CD4-positive, alpha-beta T cell treated with Interleukin-17A for 1 hour (primary cell): ENCODE measurements around the gene MORC2.

Experiments
- DNase-seq: peaks from one replicate; pipeline ENCODE4 v3.0.0-alpha.2; 2020

The MORC2 gene

DNA sequence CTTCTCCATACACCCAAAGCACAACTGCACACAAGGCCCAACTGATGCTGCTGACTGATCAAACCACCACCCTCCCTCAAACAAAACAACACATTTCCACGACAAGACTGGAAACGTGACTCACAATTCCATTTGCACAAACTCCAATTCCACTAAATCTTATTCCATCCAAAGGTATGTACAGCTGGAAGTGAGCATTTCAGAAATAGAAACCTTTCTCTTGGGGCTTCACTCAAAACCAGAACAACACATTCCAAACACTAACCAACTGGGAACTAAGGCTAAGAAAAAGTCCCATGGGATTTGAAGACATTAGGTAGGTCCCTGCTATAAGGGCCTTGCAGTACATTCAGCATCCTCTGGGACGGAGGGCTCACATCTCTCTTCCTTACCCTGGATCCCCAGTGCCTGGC lies 19.6 kb downstream of the MORC2 start:
- DNase-seq: no peak

- peak; percentile 59 for DNase-seq
Observed at GRCh38 chr22:30947816-30948454, 20.6 kb downstream of the MORC2 start.

DNA sequence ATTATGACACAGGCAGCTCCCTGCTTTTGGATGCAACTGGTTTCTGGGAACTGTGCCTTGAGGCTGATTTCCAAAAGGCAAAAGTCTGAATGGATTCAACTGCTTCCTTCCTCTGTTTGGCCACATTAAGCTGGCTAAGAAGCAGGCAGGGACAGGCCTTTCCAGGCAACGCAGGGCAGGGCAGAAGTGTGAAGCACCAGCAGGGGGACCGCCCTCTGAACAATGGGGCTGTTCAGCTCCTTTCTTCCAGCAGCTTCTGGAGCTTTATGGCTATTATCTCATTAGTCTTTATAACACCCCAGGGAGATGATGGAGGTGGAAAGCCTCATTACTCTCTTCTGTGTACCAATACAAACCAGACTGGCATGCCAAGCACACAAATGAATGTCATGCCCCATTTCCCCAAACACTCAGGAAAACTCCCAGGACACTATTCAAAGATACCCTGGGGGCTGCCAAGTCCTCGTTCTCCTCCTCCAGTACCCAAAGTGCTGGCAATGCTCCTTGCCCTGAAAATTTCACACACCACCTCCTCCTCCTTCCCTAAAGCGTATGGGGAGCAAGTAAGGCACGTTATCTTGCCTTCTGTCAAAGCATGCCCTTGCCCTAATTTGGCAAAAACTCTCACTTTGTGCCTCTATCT lies 21.3 kb downstream of the MORC2 start:
- DNase-seq: no peak

DNA sequence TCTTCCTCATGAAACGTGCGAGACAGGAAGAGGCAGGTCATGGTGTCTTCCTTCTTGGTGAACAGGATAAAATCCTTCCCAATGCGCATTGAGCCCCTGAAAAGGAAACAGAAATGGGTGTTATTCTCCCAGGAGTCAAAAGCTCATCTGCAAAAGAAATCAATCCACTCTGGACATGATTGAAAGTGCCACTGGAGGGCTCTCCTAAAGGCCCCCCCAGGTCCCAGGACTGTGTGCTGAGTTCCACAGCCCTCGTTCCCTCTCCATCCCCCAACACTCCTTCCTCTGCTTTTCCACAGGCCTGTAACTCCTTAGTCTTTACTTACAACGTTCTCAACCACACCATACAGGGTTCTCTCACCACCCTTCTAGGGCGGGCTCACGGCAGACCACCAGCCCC lies 22.2 kb downstream of the MORC2 start:
- no peak for DNase-seq

GRCh38 chr22:30945653-30946052 lies 22.9 kb downstream of the MORC2 start:
- DNase-seq: no peak

- DNase-seq: no peak
Observed at GRCh38 chr22:30944986-30945385, 23.6 kb downstream of the MORC2 start.

GRCh38 chr22:30943368-30943767 lies 25.2 kb downstream of the MORC2 start:
- DNase-seq: peak; percentile 66

DNA sequence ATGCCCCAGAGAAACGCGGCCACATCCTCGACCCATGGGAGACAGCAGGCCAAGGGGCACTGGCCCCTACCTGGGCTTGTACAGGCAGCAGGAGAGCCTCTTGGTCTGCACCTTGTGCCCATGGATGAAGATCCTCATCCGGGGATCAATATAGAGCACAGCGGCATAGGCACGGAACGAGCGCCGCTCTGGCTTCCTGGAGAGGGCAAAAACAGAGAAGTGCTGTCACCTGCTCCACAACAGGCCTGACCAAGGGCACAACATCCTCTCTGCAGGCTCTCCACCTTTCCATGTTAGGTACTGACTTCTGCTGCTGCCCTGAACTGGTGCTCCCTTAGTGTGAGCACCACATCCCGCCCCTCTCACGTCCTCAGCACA lies 27.2 kb downstream of the MORC2 start:
- DNase-seq: no peak

DNA sequence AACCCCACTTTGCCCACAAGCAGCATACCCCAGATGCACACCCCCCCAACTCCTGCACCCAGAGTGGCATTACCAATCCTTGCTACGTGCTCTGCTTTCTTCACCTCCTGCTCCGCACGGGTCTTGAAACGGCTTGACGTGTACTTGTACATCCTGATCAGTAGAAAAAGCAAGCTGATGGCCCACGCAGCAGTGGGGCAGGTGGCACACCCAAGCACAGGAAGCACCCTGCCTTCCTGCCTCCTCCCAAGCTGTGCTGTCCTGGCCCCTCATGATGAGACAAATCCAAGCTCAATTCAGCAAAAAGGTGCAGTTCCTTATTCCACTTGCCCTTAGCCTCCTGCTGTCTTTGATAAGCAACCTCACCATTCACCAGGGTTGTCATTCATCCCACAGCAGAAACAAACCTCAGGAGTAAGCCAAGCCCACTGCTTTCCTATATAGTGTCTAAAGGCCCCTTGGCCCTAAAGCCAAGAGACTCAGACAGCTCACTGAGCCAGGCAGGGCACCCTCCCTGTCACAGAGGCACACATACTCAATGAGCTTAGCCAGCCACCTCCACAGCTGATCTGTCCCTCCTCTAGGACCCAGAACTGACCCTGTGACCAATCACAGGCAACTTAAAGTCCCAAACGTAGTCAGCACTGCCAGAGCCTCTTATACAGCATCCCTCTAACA lies 27.8 kb downstream of the MORC2 start:
- peak; percentile 53 for DNase-seq

- DNase-seq: no peak
Observed at GRCh38 chr22:30934053-30934452, 34.5 kb downstream of the MORC2 start.

GRCh38 chr22:30933457-30933856 lies 35.1 kb downstream of the MORC2 start:
- DNase-seq: no peak

GRCh38 chr22:30932661-30933060 lies 35.9 kb downstream of the MORC2 start:
- DNase-seq: no peak

DNA sequence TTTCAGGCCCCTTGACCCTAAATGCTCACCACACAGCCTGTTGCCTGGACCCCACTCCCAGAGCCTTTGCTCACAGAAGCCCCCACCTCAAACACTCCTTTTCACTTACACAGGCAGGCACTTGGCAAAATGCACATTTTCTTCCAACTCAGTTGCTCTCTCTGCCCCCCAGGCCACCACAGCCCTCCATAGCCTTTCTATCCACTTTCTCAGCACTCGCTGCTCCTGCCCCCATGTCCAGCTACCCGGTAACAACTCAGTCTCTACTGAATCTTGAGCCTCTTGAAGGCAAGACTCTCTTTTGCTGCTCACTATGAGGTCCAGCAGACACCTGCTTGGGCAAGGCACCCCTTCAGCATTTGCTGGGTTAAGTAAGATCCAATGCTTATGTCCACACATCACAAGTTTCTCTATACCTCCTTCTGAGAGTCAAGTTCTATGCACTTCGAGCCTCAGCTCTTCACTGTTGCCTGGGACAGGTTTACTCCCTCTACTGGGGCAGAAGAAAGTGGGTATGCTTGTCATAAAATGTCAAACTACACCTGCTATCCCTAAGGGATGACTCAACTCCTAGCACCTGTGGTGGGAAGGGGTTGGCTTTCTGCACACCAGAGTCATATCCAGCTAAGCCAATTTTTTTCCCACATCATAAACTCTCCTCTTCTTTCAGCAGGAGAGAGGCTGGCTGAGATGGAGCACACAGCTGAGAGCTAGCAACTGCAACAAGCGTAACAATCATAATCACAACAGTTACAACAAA lies 36.9 kb downstream of the MORC2 start:
- DNase-seq: no peak

GRCh38 chr22:30930228-30930627 lies 38.3 kb downstream of the MORC2 start:
- no peak for DNase-seq

DNA sequence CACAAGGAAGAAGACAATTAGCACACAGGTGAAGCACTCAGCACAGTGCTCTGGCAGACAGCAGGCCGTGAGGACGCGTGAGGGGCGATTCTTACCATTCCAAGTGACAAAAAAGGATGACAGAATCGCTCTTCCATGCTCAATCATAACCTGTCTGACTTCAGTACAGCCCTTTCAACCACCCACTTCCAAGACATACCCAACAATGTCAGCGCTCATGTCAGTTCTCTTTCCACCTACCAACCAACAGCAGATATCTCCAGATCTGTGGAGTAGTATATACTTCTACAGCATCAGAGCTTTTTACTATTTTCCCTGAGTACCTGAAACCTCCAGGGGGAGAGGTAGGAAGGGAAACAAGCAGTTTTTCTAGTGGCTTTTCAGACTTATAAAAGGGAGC lies 40.2 kb downstream of the MORC2 start:
- DNase-seq: no peak

DNA sequence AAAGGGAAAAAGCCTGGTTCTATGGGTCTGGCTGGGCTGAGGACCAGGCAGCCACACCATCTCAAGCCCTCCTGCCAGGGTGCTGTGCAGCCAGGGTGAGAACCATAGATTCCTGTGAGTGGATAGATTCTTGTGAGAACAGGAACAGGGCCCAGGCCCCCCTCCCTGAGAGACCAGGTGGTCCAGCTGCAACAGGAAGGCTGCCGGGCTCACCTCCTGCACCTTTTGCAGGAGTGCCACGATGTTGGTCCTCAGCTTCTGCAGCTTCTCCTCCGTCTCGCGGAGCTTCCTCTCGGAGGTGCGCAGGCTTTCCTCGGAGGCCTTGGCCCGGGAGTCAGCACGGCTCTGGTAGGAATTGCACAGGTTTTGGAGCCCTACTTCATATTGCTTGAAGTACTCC lies 40.8 kb downstream of the MORC2 start:
- DNase-seq: no peak

DNA sequence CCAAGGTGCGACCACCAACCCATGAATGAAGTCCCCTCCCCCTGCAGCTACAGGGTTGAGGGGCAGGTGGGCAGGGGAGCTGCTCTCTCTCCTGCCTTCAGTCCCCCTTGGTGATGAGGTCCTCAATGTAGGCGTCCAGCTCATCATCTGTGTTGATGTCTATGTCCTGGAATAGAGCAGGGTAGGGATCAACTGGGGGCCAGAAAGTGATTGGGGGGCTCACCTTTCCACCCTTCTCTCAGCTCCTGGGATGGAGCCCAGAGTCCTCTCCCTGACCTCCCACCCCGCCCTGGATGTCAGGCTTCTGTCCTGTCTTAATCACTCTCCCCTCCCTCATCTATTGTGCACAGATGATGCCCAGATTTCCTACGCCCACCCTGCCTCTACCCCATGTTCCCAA lies 41.9 kb downstream of the MORC2 start:
- DNase-seq: no peak

DNA sequence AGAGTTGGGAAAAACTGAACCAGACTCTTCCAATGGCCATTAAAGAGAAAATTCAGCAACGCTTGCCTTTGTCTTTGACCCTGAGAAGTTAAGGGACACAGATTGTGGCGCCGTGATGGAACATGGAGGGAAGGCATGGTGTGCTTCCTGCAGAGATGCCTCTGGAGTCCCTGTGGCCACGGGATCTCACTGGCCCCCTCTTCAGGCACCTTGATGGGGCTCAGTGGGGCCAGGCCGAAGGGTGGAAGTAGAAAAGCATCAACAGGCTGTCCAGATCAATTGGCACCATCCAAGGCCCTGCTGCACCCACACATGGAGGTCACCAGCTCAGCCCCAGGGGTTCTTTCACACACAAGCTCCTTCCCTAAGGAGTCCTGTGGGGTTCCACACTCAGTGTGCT lies 42.9 kb downstream of the MORC2 start:
- DNase-seq: no peak

DNA sequence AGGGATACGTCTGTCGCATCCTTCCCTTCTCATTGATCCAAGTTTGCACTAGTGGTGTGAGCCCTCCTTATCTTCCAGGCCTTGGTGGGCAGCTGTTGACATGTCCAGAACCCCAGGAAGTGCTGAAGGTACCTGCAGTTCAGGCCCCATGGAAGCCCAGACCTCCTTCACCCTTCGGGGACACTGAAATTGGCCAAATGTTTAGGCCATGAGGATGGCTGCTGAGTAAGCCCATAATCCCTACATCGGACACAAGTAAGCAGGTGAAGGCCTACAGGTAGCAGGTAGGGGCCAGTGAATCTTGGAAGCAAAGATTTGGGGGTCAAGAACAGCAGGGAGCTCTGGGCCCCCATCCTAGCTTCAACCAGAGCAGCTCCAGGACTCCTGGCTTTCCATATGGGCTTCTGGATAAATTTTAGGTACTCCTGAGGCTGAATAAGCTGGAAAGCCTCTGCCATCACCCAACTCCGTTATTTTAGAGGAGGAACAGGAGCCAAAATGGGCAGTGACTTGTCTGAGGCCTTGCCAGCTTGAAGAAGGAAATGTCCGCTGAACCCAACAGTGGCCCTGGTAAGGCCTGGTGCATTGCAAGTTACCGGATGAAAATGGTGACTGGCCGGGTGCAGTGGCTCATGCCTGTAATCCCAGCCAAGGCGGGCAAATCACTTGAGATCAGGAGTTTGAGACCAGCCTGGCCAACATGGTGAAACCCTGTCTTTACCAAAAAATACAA lies 45.2 kb downstream of the MORC2 start:
- no peak for DNase-seq

DNA sequence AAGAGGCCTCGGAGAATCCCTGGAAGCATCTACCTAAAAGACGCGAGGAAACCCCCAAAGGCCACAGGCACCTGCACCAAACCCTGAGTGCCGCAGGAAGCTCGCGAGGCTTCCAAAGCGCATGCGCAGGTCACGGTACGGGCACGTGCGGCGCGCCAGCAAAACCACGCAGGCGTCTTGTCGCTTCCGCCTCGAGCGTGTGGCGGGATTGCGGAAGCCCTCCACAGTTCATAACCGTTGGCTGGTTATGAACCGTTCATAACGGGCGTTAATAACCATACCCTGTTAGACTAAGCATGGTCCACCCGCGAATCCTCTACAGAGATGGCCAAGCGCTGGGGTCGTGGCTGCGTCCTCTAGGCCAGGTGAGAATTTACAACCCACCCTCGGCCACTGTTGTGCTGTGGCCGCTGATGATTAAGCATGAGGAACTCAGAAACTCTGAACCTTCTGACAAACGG lies 46.4 kb downstream of the MORC2 start:
- DNase-seq: peak; percentile 88

DNA sequence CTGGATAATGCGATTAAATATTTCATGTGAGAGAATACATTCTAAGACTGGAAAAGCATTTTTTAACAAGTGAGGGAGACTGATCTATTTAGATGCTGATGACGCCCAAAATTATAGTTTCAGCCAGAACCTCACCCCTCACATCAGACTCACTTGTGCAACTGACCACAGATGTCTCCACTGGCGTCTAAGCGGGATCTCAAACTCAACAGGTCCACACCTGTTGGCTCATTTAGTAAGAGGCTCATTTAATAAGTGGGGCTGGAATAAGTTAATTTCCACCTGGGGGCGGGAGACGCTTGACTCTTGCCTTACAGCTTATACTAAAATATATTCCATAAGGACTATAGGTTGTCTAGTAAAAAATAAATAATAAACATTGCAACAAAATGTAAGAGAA lies 47.5 kb downstream of the MORC2 start:
- DNase-seq: no peak

DNA sequence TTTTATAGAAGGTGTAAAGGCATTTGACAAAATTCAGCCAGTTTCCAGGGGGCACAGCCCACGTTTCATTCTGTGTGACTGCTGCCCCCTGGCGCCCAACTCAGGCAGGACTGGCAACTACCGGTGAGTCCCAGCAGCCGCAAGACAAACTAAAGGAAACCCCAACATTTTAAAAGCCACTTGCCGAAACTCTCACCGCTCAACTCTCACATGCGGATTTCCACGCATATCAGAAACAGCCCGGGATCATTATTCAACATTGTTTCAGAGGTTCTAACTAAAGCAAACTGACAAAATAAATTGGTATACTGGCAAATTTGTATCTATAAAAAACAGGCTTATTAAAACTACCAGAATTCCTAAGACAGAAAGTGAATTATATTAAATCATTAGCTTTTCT lies 48.2 kb downstream of the MORC2 start:
- DNase-seq: peak; percentile 85

- no peak for DNase-seq
Observed at GRCh38 chr22:30919973-30920372, 48.6 kb downstream of the MORC2 start.
